Mammary epithelial cell (primary cell): ENCODE results near the gene EDN3.

ENCODE experiments used
- EZH2 ChIP-seq: IDR thresholded peaks from 2 replicates; pipeline ENCODE4 v1.6.1; 2012; ENCODE audit warnings: low read length, inconsistent platforms, borderline replicate concordance
- TF ChIP-seq, protein P1 (sequence below), 2 donors: IDR thresholded peaks in 1 of 2; conservative IDR thresholded peaks in 1 of 2; 2 replicates each; pipeline ENCODE4 v1.5.1; 2011 to 2012; ENCODE audit warnings: inconsistent platforms in 2 of 2, low read length in 2 of 2, mild to moderate bottlenecking in 2 of 2, control low read depth in 1 of 2, low read depth in 1 of 2; ENCODE audit not compliant: insufficient read depth in 1 of 2; ENCODE audit errors: extremely low read depth in 1 of 2

DNA sequence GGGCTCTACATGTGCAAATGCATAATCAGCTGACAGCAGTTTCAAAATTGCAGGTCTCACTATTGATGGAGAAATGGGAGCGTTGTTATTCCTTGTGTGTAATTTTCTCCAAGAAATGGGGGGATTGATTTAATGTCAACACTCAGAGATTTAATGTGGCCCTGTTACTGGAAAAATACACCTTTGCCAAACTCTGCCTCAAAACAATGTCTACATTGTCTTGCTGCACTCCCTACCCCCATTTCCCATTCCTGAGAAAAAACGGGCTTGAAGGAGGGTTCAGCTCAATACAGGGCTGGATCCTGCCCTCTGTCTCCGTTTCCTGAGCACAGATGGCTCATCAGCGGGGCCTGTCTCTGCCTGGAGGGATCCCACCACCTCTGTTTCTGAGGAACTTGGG, 18.4 kb downstream of the EDN3 start:
- no peak for TF ChIP-seq EZH2
- TF ChIP-seq, protein P1, sequence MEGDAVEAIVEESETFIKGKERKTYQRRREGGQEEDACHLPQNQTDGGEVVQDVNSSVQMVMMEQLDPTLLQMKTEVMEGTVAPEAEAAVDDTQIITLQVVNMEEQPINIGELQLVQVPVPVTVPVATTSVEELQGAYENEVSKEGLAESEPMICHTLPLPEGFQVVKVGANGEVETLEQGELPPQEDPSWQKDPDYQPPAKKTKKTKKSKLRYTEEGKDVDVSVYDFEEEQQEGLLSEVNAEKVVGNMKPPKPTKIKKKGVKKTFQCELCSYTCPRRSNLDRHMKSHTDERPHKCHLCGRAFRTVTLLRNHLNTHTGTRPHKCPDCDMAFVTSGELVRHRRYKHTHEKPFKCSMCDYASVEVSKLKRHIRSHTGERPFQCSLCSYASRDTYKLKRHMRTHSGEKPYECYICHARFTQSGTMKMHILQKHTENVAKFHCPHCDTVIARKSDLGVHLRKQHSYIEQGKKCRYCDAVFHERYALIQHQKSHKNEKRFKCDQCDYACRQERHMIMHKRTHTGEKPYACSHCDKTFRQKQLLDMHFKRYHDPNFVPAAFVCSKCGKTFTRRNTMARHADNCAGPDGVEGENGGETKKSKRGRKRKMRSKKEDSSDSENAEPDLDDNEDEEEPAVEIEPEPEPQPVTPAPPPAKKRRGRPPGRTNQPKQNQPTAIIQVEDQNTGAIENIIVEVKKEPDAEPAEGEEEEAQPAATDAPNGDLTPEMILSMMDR (conservative IDR thresholded peaks at IDR 0.05 in 1 of 2, IDR thresholded peaks at IDR 0.05 in 1 of 2; ENCODE audit: extremely low read depth in 1 of 2, insufficient read depth in 1 of 2, low read depth in 1 of 2, low read length in 2 of 2) = no peak
